Middle frontal gyrus (tissue), 1 donor: ENCODE data around the gene SLC4A5.
"Not testable (repeated sequence)": the region's sequence is repeated elsewhere in the genome, so short reads cannot be mapped to it uniquely, and the experiment has no call there.

ENCODE experiments used
- DNase-seq: peaks from one replicate; pipeline ENCODE4 v3.0.0-alpha.2; 2015; ENCODE audit warnings: low spot score; ENCODE audit errors: extremely low spot score

SLC4A5 gene

GRCh38 chr2:74199871-74200305 lies 143.3 kb downstream of the SLC4A5 start:
- DNase-seq: no peak

DNA sequence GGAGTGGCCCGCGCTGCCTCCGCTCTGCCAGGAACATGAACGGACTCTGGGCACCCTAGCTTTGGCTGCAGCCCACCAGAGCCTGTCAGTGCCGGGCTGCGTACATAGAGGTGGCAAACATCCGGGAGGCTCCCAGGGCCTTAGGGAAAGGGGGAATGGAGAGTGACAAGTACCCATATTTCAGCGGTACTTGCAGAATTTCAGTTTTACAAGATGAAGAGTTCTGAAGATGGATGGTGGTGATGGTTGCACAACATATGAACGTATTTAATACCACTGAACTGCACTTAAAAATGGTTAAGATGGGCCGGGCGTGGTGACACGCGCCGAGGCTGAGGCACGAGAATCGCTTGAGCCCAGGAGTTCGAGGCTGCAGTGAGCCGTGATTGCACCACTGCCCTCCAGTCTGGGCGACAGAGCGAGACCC lies 143.9 kb downstream of the SLC4A5 start:
- no peak for DNase-seq

DNA sequence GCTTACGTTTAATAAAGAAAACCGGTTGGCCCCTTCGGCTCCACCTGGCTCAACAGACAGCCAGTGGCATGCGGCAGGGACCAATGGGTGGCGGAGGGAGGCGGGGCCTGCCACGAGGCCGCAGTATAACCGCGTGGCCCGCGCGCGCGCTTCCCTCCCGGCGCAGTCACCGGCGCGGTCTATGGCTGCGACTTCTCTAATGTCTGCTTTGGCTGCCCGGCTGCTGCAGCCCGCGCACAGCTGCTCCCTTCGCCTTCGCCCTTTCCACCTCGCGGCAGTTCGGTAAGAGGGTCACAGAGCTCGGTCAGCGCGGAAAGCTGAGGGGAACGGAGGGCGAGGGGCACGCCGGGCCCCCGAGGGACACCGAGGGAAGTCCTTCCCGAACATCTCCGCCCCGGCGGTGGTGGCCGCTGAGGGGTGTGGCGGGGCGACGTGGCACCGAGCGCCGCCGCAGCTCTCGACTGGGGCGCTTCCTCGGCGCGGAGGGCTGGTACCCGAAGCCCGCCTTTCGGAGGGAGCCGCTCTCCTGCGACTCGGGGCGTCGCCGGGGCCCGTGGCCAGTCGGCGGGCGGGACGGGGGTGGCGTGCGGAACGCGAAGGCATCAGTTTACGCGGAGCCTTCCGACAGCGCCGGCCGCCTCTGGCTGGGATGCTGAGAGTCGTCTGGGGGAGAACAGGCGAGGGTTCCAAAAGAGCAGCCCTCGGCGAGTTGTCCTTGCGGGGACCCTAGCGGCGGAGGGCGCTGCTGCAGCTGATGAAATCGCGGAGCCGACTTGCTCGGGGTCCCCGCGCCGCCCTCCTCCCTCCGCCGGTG lies 144.5 kb downstream of the SLC4A5 start, which contains the start of gene MTHFD2:
Gene MTHFD2 (plus strand): TSS at position 155 of the 814 bp plus-strand sequence. CDS start 27 bp downstream, at position 182.
- DNase-seq: peak; percentile 76

- no peak for DNase-seq
Observed at GRCh38 chr2:74198023-74198460, 145.2 kb downstream of the SLC4A5 start.

- DNase-seq: no peak
Observed at GRCh38 chr2:74197049-74197448, 146.2 kb downstream of the SLC4A5 start.

GRCh38 chr2:74194799-74195198 lies 148.4 kb downstream of the SLC4A5 start:
- no peak for DNase-seq

GRCh38 chr2:74191596-74192380 lies 151.4 kb downstream of the SLC4A5 start:
- DNase-seq: no peak

DNA sequence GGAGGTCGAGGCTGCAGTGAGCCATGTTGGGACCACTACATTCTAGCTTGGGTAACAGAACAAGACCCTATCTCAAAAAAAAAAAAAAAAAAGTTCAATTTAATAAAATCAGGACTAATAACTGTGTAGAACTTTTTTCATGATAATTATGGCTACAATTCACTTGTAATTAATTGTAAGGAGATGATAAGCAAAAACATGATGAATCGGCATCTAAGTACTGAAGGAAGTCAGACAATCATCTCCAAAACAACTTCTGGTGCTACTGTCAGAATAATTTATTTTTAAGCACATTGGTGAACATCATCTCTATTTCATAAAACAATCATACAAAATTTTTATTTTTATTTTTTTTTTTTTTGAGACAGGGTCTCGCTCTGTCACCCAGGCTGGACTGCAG lies 154.5 kb downstream of the SLC4A5 start:
- no peak for DNase-seq

GRCh38 chr2:74188018-74188601 lies 155.1 kb downstream of the SLC4A5 start:
- DNase-seq: no peak

DNA sequence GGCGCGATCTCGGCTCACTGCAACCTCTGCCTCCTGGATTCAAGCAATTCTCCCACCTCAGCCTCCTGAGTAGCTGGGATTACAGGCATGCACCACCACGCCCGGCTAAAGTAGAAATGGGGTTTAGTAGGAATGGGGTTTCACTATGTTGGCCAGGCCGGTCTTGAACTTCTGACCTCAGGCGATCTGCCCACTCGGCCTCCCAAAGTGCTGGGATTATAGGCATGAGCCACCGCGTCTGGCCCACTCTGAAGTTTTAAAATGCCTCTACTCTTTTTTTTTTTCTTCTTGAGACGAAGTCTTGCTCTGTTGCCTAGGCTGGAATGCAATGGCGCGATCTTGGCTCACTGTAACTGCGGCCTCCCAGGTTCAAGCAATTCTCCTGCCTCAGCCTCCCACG lies 156.5 kb downstream of the SLC4A5 start:
- DNase-seq: not testable (repeated sequence)

DNA sequence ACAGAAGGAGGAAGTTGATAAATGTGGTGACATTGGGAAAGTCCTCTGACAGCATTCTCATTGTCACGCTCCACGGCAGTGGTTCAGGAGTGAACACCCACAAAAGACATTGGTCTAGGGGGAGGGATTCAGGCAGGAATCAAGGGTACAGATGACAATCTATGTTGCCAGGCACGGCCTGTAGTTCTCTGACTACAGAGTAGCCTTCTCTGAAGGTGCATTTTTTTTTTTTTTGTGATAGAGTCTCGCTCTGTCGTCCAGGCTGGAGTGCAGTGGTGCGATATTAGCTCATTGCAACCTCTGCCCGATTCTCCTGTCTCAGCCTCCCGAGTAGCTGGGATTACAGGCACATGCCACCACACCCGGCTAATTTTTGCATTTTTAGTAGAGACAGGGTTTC lies 157.2 kb downstream of the SLC4A5 start:
- DNase-seq: no peak

GRCh38 chr2:74183878-74184277 lies 159.3 kb downstream of the SLC4A5 start:
- DNase-seq: no peak

DNA sequence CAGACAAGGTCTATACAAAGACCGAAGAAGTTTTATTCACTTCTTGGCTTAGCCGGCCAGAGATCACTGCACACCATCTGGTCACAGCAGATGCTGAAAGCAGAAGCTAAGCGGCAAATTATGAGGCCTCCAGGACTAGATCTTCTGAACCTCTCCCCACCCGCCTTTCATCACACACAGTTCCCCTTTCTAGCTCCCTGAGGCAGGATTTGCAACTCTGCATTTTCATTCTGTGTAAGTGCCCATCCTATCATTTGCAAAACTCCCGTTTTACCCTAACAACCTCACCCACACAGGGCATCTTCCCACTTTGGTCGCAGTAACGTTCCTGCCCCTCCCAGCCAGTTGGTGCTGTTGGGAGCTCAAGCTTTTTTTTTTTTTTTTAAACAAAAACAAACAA lies 161.5 kb downstream of the SLC4A5 start:
- DNase-seq: no peak

DNA sequence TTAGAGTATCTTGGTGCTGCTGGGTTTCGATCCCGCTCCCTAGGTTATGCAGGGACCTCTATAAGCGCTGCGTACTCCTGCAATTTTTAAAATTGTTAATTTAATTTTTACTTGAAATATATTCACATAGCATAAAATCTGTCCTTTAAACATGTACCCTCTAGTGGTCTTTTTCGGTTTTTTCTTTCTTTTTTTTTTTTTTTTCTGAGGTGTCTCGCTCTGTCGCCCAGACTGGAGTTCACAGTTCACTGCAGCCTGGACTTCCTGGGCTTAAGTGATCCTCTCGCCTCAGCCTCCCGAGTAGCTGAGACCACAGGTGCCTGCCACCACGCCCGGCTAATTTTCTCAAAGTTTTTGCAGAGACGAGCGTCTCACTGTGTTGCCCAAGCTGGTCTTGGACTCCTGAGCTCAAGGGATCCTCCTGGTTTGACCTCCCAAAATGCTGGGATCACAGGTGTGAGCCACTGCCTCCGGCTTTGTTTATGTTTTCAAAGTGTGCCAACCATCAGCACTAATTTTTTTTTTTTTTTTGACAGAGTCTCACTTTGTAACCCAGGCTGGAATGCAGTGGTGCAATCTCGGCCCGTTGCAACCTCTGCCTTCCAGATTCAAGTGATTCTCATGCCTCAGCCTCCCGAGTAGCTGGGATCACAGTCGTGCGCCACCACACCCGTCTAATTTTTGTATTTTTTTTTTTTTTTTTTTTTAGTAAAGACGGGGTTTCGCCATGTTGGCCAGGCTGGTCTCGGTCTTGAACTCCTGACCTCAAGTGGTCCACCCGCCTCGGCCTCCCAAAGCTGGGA lies 164.0 kb downstream of the SLC4A5 start:
- DNase-seq: no peak

GRCh38 chr2:74178211-74179062 lies 164.8 kb downstream of the SLC4A5 start, which contains the start of gene MOB1A:
TSS of gene MOB1A (minus strand) at chr2:74178879. CDS start at chr2:74178674, 205 bp downstream.
- peak; percentile 98 for DNase-seq

- DNase-seq: no peak
Observed at GRCh38 chr2:74177696-74178095, 165.5 kb downstream of the SLC4A5 start.

DNA sequence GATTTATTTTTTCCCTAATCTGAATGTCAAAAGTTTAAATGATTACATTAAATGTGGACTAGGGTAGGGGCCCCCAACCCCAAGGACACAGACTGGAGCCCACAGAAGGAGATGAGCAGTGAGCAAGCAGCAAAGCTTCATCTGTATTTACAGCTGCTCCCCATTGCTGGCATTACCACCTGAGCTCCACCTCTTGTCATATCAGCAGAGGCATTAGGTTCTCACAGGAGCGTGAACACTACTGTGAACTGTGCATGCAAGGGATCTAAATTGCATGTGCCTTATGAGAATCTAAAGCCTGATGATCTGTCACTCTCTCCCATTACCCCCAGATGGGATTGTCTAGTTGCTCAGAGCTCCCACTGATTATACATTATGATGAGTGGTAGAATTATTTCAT lies 168.3 kb downstream of the SLC4A5 start:
- DNase-seq: no peak

GRCh38 chr2:74168739-74169138 lies 174.5 kb downstream of the SLC4A5 start:
- DNase-seq: no peak
